Type B pancreatic cell (in vitro differentiated cells): Measurements from ENCODE around the gene CTCF. TPM values are rescaled to one million over a fixed set of nuclear protein-coding genes. Genes with fewer than 3 reads are reported as not detected.

Source experiments
- DNase-seq: peaks from one replicate; pipeline ENCODE4 v3.0.0; 2021; ENCODE audit warnings: mixed read lengths; ENCODE audit not compliant: unreplicated experiment; ENCODE audit errors: extremely low spot score
- H3K27ac Mint-ChIP-seq: 2 replicates; pipeline ENCODE4 v1.8.0; 2021; ENCODE audit warnings: mild to moderate bottlenecking, mixed read lengths
- H3K27me3 Mint-ChIP-seq: 2 replicates; pipeline ENCODE4 v1.8.0; 2021; ENCODE audit warnings: mixed read lengths
- H3K36me3 Mint-ChIP-seq: 2 replicates; pipeline ENCODE4 v1.8.0; 2021; ENCODE audit warnings: mixed read lengths
- H3K4me1 Mint-ChIP-seq: one replicate; pipeline ENCODE4 v1.8.0; 2021; ENCODE audit warnings: mixed read lengths; ENCODE audit not compliant: unreplicated experiment
- H3K4me3 Mint-ChIP-seq: 2 replicates; pipeline ENCODE4 v1.8.0; 2021; ENCODE audit warnings: mild to moderate bottlenecking, mixed read lengths
- H3K9me3 Mint-ChIP-seq: 2 replicates; pipeline ENCODE4 v1.8.0; 2021; ENCODE audit warnings: mixed read lengths
- CTCF ChIP-seq: fragments of 200-600 bp; sonication (generic); conservative IDR thresholded peaks from 2 replicates; pipeline ENCODE4 v1.5.0; 2021; ENCODE audit warnings: antibody characterized with exemption, mild to moderate bottlenecking
- total RNA-seq: library from RNA; stranded (reverse); gene quantifications from 2 replicates; pipeline ENCODE4 v1.2.1, GENCODE V29; 2021; ENCODE audit warnings: low replicate concordance

CTCF gene
- total RNA-seq, 1 donor from 2014 or later = 57.8 TPM

DNA sequence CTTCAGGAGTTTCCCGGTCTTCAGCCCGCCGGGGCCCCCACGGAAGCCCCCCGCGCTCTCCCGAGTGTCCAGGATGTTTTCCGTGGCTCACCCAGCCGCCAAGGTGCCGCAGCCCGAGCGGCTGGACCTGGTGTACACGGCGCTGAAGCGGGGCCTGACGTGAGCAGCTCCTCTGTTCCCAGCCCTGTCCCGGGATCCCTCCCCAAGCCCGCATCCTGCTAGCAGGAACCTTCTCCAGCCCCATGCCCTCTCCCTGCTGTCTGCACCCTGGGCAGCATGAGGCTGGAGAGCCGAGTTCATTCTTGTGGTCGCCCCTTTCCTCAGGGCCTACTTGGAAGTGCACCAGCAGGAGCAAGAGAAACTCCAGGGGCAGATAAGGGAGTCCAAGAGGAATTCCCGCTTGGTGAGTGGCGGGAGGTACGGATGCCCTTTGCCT, 23.6 kb upstream of the CTCF start:
- peak; percentile 62 for DNase-seq
- Mint-ChIP-seq H3K4me1 (peaks cover 22% of the 10 kb centered on the region), H3K9me3 (no peaks in the 10 kb centered on the region), H3K27ac (peak overlapping the region; percentile 55), H3K36me3 (peaks cover 10% of the 10 kb centered on the region), H3K4me3 (peak overlapping the region; percentile 82), H3K27me3 (peaks cover 36% of the 10 kb centered on the region)
- TF ChIP-seq CTCF = no peak

- Mint-ChIP-seq H3K36me3 (peaks cover 10% of the 10 kb centered on the region), H3K27me3 (peaks cover 36% of the 10 kb centered on the region), H3K27ac (peak overlapping the region; percentile 55), H3K9me3 (no peaks in the 10 kb centered on the region), H3K4me1 (peaks cover 22% of the 10 kb centered on the region), H3K4me3 (peak overlapping the region; percentile 82)
- no peak for DNase-seq
- no peak for TF ChIP-seq CTCF
These were observed 23.1 kb upstream of the CTCF start for GRCh38 chr16:67539271-67539670.

DNA sequence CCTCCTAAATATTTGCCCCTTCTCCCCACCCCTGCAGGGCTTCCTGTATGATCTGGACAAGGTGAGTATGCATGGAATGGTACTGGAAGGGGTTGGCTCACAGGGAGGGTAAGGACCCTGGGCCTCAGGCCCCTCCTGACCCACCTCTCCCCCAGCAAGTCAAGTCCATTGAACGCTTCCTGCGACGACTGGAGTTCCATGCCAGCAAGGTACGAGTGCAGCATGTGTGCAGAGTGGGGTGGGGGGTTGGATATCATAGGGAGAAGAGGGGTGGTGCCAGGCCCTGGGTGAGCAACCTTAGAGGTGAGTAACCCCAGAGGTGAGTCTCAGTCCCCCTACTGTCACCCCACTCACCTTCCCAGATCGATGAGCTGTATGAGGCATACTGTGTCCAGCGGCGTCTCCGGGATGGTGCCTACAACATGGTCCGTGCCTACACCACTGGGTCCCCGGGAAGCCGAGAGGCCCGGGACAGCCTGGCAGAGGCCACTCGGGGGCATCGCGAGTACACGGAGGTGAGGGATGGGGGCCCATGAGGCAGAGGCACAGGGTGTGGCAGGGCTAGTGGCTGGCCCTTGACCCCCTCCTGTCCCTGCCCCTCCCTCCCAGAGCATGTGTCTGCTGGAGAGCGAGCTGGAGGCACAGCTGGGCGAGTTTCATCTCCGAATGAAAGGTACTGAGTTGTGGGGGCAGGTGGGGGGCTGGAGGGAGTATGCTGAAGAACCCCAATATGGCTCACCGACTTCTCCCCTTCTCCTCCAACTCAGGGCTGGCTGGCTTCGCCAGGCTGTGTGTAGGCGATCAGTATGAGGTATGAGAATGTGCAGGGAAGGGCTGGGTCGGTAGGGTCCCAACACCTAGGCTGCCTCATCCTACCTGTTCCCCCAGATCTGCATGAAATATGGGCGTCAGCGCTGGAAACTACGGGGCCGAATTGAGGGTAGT, 22.4 kb upstream of the CTCF start:
- Mint-ChIP-seq H3K36me3 (peaks cover 10% of the 10 kb centered on the region), H3K4me1 (peaks cover 22% of the 10 kb centered on the region), H3K9me3 (no peaks in the 10 kb centered on the region), H3K4me3 (peak overlapping the region; percentile 82), H3K27ac (no peak overlapping the region), H3K27me3 (peaks cover 33% of the 10 kb centered on the region)
- DNase-seq = peak; percentile 68
- TF ChIP-seq CTCF = no peak

- H3K4me1 Mint-ChIP-seq = peaks cover 22% of the 10 kb centered on the region
- DNase-seq = no peak
- no peaks in the 10 kb centered on the region for H3K9me3 Mint-ChIP-seq
- TF ChIP-seq CTCF = no peak
- peak overlapping the region; percentile 72 for H3K4me3 Mint-ChIP-seq
- peaks cover 26% of the 10 kb centered on the region for H3K27me3 Mint-ChIP-seq
- H3K36me3 Mint-ChIP-seq = peaks cover 10% of the 10 kb centered on the region
- no peak overlapping the region for H3K27ac Mint-ChIP-seq
These were observed 21.6 kb upstream of the CTCF start for GRCh38 chr16:67540756-67541155.

DNA sequence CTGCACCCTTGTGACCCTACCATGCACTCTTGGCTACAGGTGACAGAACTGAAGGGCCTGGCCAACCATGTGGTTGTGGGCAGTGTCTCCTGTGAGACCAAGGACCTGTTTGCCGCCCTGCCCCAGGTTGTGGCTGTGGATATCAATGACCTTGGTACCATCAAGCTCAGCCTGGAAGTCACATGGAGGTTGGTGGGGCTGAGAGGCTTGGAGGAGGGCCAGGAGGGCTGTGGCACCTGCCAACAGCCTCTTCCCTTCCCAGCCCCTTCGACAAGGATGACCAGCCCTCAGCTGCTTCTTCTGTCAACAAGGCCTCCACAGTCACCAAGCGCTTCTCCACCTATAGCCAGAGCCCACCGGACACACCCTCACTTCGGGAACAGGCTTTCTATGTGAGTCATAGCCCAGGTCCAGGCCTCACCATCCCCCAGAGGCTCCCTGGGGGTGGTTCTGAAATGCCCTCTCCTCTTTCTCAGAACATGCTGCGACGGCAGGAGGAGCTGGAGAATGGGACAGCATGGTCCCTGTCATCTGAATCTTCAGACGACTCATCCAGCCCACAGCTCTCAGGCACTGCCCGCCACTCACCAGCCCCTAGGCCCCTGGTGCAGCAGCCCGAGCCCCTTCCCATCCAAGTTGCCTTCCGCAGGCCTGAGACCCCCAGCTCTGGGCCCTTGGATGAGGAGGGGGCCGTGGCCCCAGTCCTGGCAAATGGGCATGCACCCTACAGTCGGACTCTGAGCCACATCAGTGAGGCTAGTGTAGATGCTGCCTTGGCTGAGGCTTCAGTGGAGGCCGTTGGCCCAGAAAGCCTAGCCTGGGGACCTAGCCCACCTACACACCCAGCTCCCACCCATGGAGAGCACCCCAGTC, 20.7 kb upstream of the CTCF start:
- H3K27me3 Mint-ChIP-seq = peaks cover 18% of the 10 kb centered on the region
- H3K27ac Mint-ChIP-seq = no peak overlapping the region
- TF ChIP-seq CTCF = no peak
- H3K4me3 Mint-ChIP-seq = no peak overlapping the region
- peaks cover 10% of the 10 kb centered on the region for H3K36me3 Mint-ChIP-seq
- peaks cover 15% of the 10 kb centered on the region for H3K4me1 Mint-ChIP-seq
- H3K9me3 Mint-ChIP-seq = no peaks in the 10 kb centered on the region
- no peak for DNase-seq
